ENCODE results near the gene PEX13. TPM values are rescaled to one million over a fixed set of nuclear protein-coding genes. Genes with fewer than 3 reads are reported as not detected.

PEX13 gene
- total and polyA plus RNA-seq, 2 of the 4 experiments (the other 2 are of a cell fraction), result 12.1 to 34.8 TPM

GRCh38 chr2:61089797-61090196, 72.3 kb downstream of the PEX13 start:
- Histone ChIP-seq H3K4me1 (ENCODE audit: control insufficient read depth, insufficient read depth, low read length) (no peaks in the 10 kb centered on the region), H3K79me1 (ENCODE audit: low read depth in 1 of 2, low read length in 2 of 2) (no peaks in the 10 kb centered on the region), H3K4me3 (ENCODE audit: insufficient read depth, low read depth, low read length) (no peak overlapping the region), H2BK120ac (ENCODE audit: low read depth, low read length) (no peak overlapping the region), H3K27me3 (ENCODE audit: control insufficient read depth, insufficient read depth, low read length) (no peaks in the 10 kb centered on the region), H3K9ac (ENCODE audit: low read depth, low read length) (no peak overlapping the region), H2BK5ac (ENCODE audit: low read depth, low read length, poor library complexity, severe bottlenecking) (no peak overlapping the region), H4K5ac (ENCODE audit: low read depth, low read length) (no peak overlapping the region), H2AK5ac (ENCODE audit: low read depth, low read length) (no peak overlapping the region), H3K36me3 (ENCODE audit: control insufficient read depth, insufficient read depth, low read length) (peaks cover 13% of the 10 kb centered on the region), H2BK15ac (ENCODE audit: low read depth, low read length) (no peak overlapping the region), H4K20me1 (ENCODE audit: insufficient read depth, low read length) (no peaks in the 10 kb centered on the region), H4K91ac (ENCODE audit: insufficient read depth, low read depth, low read length) (no peak overlapping the region), H3K4ac (ENCODE audit: low read depth, low read length) (no peak overlapping the region), H3K18ac (ENCODE audit: low read depth, low read length) (no peak overlapping the region), H3K56ac (ENCODE audit: extremely low read depth, insufficient read depth, low read length) (no peak overlapping the region), H2AFZ (replicated peaks; ENCODE audit: low read length, poor library complexity) (no peak overlapping the region), H3K9me1 (ENCODE audit: insufficient read depth, low read length) (no peaks in the 10 kb centered on the region), H3K4me2 (ENCODE audit: low read depth, low read length) (no peak overlapping the region), H3K14ac (replicated peaks; ENCODE audit: low read depth, low read length) (no peak overlapping the region), H3K27ac (ENCODE audit: insufficient read depth, low read length) (no peak overlapping the region), H3K9me3 (ENCODE audit: control insufficient read depth, insufficient read depth, low read length) (no peaks in the 10 kb centered on the region), H4K8ac (ENCODE audit: low read depth in 2 of 2, low read length in 2 of 2) (no peak overlapping the region), H2AK9ac (replicated peaks; ENCODE audit: low read depth, low read length, poor library complexity) (no peak overlapping the region), H3K23ac (ENCODE audit: low read depth, low read length) (no peak overlapping the region), H2BK20ac (ENCODE audit: low read depth, low read length) (no peak overlapping the region)
- no peak for TF ChIP-seq BHLHE40 (IDR thresholded peaks at IDR 0.05; ENCODE audit: low read depth, low read length)
- TF ChIP-seq ELK1 (IDR thresholded peaks at IDR 0.05; ENCODE audit: borderline replicate concordance, low read depth, low read length), result no peak
- no peak for TF ChIP-seq CEBPB (IDR thresholded peaks at IDR 0.05; ENCODE audit: low read depth, low read length)
- no peak for TF ChIP-seq MAZ (IDR thresholded peaks at IDR 0.05; ENCODE audit: borderline replicate concordance, low read depth, low read length)
- no peak for TF ChIP-seq USF2 (IDR thresholded peaks at IDR 0.05; ENCODE audit: low read depth, low read length)
- TF ChIP-seq RCOR1 (IDR thresholded peaks at IDR 0.05; ENCODE audit: insufficient replicate concordance, low read length), result no peak
- TF ChIP-seq FOS (IDR thresholded peaks at IDR 0.05; ENCODE audit: low read depth, low read length), result no peak
- TF ChIP-seq MAFK (IDR thresholded peaks at IDR 0.05; ENCODE audit: low read depth, low read length), result no peak
- no peak for TF ChIP-seq MXI1 (IDR thresholded peaks at IDR 0.05; ENCODE audit: borderline replicate concordance, low read depth, low read length)
- no peak for TF ChIP-seq RAD21 (IDR thresholded peaks at IDR 0.05; ENCODE audit: low read length)
- no peak for TF ChIP-seq POLR2A (IDR thresholded peaks at IDR 0.05; ENCODE audit: low read depth, low read length)
- TF ChIP-seq SMC3 (IDR thresholded peaks at IDR 0.05; ENCODE audit: low read depth, low read length), result no peak
- DNase-seq (no peak), ATAC-seq (ENCODE audit: low read depth) (no peak)
- no TSS peak for BruUV-seq (replicated peaks)
- dilution Hi-C loops (cut with HindIII; ENCODE audit: low sequenced_read_pairs, unreplicated experiment) (no loop called here), intact Hi-C loops (cut with micrococcal nuclease) (no loop called here), in situ Hi-C loops (cut with MboI; ENCODE audit: low sequenced_read_pairs) (no loop called here)
- POLR2A ChIA-PET (ENCODE audit: unreplicated experiment), result no interaction called here
- CTCF ChIA-PET, result no interaction called here
